AG09319 (cell line): ENCODE results near the gene MED17.

Source experiments
- DNase-seq: peaks from one replicate; pipeline ENCODE4 v3.0.0-alpha.2; 2010; ENCODE audit warnings: low read depth; ENCODE audit errors: extremely low read depth
- TF ChIP-seq, protein P1 (sequence below): IDR thresholded peaks from 2 replicates; pipeline ENCODE4 v1.5.1; 2011; ENCODE audit warnings: low read depth, mild to moderate bottlenecking, inconsistent platforms, low read length, moderate library complexity

Gene MED17

DNA sequence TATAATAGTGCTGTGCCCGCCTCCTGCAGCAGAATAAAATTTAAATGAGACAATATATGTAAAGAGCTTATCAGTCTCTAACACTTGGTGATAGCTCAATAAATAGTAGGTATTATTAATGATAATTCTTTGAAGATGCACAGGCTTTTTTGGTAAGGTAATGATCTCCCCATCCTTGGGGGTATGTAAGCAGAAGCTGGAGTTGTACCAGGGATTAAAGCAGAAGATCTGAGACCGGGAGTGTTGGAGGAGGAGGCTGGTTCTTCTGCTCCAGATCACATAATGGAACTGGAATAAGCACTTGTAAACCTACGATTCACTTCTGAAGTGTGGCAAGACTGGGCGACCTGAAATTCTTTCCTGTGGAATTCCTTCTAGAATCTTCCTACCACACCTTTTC is 58.0 kb downstream of the MED17 start:
- TF ChIP-seq, protein P1, sequence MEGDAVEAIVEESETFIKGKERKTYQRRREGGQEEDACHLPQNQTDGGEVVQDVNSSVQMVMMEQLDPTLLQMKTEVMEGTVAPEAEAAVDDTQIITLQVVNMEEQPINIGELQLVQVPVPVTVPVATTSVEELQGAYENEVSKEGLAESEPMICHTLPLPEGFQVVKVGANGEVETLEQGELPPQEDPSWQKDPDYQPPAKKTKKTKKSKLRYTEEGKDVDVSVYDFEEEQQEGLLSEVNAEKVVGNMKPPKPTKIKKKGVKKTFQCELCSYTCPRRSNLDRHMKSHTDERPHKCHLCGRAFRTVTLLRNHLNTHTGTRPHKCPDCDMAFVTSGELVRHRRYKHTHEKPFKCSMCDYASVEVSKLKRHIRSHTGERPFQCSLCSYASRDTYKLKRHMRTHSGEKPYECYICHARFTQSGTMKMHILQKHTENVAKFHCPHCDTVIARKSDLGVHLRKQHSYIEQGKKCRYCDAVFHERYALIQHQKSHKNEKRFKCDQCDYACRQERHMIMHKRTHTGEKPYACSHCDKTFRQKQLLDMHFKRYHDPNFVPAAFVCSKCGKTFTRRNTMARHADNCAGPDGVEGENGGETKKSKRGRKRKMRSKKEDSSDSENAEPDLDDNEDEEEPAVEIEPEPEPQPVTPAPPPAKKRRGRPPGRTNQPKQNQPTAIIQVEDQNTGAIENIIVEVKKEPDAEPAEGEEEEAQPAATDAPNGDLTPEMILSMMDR = no peak
- DNase-seq = no peak

DNA sequence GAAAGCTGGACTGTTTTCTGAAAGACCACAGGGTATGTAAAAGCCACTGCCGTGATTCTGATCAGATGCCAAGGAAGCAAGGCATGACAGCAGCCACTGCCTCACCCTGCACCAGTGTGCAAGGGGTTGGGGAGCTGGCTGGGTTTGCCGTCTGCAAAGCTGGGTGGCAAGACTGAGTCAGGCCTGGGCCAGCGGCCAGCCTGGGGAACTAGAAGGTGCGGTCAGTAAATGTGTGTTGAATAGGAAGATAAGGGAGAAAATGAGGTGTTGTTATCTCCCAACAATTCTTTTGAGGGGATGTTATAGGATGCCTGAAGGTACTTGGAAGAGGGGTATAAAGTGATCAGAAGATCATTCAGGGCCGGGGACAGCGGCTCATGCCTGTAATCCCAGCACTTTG is 58.4 kb downstream of the MED17 start:
- TF ChIP-seq, protein P1 = no peak
- peak; percentile 28 for DNase-seq

DNA sequence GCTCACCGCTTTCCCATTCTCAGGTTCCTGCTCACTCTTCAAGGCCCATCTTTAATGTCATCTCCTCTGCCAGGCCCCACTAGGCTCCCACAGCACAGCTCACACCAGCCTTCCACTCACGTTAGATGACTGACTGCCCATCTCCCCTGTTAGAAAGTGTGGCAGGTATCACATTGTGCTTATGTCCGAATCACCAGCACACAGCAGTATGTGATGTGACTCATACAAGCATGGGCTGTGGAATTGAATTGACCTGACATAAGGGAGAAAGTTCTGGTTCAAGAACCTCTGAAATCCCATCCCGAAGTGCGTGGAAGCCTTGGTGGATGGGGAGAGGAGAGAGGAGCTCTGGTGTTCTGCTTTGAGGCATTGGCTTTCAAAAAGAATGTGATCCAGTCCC is 59.8 kb downstream of the MED17 start:
- TF ChIP-seq, protein P1 = no peak
- DNase-seq = no peak

DNA sequence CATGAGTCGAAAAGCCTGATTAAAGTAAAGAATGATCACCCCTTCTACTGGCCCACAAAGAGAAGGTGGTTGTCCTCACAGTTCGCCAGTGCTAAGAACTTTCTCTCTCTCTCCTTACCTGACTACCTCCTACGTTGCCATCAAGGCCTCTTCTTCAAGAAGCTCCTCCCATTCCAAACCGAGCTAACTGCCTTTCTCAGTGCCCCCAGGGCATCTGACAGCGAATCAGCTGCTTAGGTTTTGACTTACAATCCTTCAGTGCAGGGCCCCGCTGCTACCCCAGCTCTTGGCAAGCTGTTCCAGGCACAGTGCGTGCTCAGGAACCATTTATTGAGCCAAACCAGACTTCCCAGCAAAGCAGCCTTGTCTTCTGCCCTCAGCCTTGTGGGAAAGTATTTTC is 60.5 kb downstream of the MED17 start:
- TF ChIP-seq, protein P1 = no peak
- no peak for DNase-seq

DNA sequence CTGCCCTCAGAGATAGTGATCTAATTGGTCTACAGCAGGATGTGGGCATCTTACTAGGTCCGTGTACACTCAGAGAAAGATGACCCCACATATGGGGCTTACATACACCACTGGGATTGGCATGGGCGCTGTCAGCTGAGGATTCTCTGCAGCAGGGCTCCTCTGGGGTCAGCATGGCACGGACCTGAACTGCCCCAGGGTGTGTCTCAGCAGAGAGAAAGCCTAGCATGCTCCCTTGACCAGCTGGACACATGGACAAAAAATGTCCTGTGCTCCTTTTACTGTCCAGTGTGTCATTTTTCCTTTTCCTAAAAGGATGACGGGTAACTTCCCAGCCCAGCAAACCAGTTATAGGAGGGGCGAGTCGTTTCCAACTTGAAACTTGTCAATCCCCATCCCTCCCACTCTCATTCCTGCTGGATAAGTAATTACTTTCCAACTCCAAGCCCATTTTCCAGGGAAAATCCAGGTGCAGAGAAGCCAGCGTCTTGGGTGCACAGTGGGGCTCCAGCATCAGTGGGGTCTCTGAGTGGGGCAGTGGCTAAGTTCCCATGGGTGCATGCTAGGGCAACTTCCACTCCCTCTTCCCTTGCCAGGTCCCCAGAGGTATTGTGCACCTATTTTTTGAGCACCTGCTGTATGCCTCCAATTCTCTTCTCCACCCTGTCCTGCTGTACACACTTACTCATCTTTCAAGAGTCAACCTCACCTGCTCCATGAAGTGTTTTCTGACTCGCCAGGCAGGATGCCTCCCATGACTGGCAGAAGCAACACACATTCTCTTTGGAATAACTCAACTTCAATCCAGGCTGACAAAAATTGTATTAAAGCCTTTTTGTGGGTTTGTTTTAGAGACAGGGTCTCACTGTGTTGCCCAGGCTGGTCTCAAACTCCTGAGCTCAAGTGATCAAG is 61.4 kb downstream of the MED17 start:
- no peak for DNase-seq
- TF ChIP-seq, protein P1 = no peak

DNA sequence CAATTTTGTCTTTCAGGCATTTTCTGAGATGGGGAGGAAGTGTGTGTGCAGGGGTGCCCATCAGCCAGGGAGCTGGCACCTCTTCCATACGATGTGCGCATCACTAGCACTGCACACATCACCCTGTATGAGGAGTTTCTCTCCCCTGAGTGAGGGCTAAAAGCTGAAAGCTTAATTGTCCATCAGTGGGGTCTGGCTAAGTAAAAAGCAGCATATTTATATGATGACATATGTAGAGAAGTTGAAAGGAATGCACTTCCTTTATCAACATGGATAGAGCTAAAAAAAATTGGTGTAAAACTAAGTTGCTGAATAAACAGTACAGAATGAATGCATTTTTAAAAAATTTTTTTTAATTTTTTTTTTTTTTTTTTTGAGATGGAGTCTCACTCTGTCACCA is 62.3 kb downstream of the MED17 start:
- no peak for DNase-seq
- TF ChIP-seq, protein P1 = no peak

DNA sequence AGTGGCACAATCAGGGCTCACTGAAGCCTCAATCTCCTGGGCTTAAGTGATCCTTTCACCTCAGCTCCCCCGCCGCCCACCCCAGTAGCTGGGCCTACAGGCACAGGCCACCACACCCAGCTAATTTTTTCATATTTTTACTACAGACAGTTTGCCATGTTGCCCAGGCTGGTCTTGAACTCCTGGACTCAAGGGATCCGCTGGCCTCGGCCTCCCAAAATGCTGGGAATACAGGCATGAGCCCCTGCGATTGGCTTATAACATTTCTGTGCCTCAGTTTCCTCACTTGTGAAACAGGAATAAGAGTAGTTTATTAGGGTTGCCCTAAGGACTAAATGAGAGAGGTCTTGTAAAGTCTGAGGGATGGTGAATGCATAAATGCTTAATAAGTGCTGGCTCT is 65.1 kb downstream of the MED17 start:
- TF ChIP-seq, protein P1 = no peak
- DNase-seq = no peak
